Fibroblast of lung (primary cell): ENCODE data around the gene INSRR.

Source experiments
- EZH2 ChIP-seq: IDR thresholded peaks from 2 replicates; pipeline ENCODE4 v1.5.1; 2012; ENCODE audit warnings: low read length, control low read depth, mild to moderate bottlenecking; ENCODE audit errors: missing control alignments
- TF ChIP-seq, protein P1 (sequence below), 2 donors: IDR thresholded peaks in 1 of 2; conservative IDR thresholded peaks in 1 of 2; 1 replicate in 1 of 2; 2 replicates in 1 of 2; pipeline ENCODE4 v1.5.1; 2011 to 2012; ENCODE audit warnings: low read length in 2 of 2, control low read depth in 1 of 2, inconsistent platforms in 1 of 2, low read depth in 1 of 2, mild to moderate bottlenecking in 1 of 2

GRCh38 chr1:156849151-156849496 is 9.8 kb downstream of the INSRR start:
- TF ChIP-seq, protein P1, sequence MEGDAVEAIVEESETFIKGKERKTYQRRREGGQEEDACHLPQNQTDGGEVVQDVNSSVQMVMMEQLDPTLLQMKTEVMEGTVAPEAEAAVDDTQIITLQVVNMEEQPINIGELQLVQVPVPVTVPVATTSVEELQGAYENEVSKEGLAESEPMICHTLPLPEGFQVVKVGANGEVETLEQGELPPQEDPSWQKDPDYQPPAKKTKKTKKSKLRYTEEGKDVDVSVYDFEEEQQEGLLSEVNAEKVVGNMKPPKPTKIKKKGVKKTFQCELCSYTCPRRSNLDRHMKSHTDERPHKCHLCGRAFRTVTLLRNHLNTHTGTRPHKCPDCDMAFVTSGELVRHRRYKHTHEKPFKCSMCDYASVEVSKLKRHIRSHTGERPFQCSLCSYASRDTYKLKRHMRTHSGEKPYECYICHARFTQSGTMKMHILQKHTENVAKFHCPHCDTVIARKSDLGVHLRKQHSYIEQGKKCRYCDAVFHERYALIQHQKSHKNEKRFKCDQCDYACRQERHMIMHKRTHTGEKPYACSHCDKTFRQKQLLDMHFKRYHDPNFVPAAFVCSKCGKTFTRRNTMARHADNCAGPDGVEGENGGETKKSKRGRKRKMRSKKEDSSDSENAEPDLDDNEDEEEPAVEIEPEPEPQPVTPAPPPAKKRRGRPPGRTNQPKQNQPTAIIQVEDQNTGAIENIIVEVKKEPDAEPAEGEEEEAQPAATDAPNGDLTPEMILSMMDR (conservative IDR thresholded peaks at IDR 0.05 in 1 of 2, IDR thresholded peaks at IDR 0.05 in 1 of 2; ENCODE audit: low read depth in 1 of 2, low read length in 2 of 2): no peak
- peak; percentile 43 for TF ChIP-seq EZH2
